Bronchial epithelial cell (primary cell): ENCODE data around the gene RALBP1. TPM values are rescaled to one million over a fixed set of nuclear protein-coding genes. Genes with fewer than 3 reads are reported as not detected.
"Not testable (repeated sequence)": the region's sequence is repeated elsewhere in the genome, so short reads cannot be mapped to it uniquely, and the experiment has no call there.

Experiments used
- DNase-seq: peaks from one replicate; pipeline ENCODE4 v3.0.0-alpha.2; 2010; ENCODE audit warnings: low read depth
- FAIRE-seq: peaks from 2 replicates; lab custom pipeline; 2011; peaks lifted over from hg19 to GRCh38; lab: Jason Lieb, UNC
- H3K27me3 ChIP-seq: 2 replicates; pipeline ENCODE4 v1.5.1; 2011; ENCODE audit warnings: low read length; ENCODE audit not compliant: control insufficient read depth, insufficient read depth
- H3K36me3 ChIP-seq: 2 replicates; pipeline ENCODE4 v1.5.1; 2011; ENCODE audit warnings: low read length; ENCODE audit not compliant: control insufficient read depth, insufficient read depth
- H3K4me3 ChIP-seq: 2 replicates; pipeline ENCODE4 v1.5.1; 2011; ENCODE audit warnings: mild to moderate bottlenecking, low read depth, low read length, control low read depth
- total RNA-seq: library from RNA; depleted of rRNA; stranded (reverse); fragments of >200 nt; gene quantifications from 2 replicates; pipeline ENCODE4 v1.2.1, GENCODE V29; 2014
- TF ChIP-seq, protein P1 (sequence below): IDR thresholded peaks from 2 replicates; pipeline ENCODE4 v1.5.1; 2011; ENCODE audit warnings: mild to moderate bottlenecking, moderate library complexity, low read length, control low read depth, inconsistent platforms; ENCODE audit not compliant: insufficient read depth, severe bottlenecking

RALBP1 gene
- total RNA-seq, 1 donor from 2014 or later, result 63.7 TPM

DNA sequence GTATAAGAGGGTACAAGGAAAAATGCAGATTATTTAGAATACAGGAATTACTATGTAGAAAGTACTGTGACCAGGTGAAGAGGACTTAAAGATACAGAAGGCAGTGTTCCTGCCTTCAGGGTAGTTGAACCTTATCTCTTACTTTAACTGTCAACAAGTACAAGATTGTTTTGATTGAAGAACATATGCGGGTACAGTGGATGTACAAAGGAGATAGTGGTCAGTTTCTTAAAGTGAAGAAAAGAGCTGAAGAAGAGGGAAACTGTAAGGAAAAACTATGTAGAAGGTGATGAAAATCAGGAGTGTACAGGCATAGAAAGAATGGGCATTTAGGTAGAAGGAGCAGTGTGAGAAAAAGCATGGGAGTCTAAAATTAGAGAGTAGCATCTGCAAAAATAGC, 2.2 kb downstream of the RALBP1 start:
- H3K27me3 ChIP-seq, result no peaks in the 10 kb centered on the region
- H3K36me3 ChIP-seq, result peaks cover 6% of the 10 kb centered on the region
- no peak overlapping the region for H3K4me3 ChIP-seq
- DNase-seq, result no peak
- TF ChIP-seq, protein P1, sequence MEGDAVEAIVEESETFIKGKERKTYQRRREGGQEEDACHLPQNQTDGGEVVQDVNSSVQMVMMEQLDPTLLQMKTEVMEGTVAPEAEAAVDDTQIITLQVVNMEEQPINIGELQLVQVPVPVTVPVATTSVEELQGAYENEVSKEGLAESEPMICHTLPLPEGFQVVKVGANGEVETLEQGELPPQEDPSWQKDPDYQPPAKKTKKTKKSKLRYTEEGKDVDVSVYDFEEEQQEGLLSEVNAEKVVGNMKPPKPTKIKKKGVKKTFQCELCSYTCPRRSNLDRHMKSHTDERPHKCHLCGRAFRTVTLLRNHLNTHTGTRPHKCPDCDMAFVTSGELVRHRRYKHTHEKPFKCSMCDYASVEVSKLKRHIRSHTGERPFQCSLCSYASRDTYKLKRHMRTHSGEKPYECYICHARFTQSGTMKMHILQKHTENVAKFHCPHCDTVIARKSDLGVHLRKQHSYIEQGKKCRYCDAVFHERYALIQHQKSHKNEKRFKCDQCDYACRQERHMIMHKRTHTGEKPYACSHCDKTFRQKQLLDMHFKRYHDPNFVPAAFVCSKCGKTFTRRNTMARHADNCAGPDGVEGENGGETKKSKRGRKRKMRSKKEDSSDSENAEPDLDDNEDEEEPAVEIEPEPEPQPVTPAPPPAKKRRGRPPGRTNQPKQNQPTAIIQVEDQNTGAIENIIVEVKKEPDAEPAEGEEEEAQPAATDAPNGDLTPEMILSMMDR, result no peak
- FAIRE-seq, result no peak

DNA sequence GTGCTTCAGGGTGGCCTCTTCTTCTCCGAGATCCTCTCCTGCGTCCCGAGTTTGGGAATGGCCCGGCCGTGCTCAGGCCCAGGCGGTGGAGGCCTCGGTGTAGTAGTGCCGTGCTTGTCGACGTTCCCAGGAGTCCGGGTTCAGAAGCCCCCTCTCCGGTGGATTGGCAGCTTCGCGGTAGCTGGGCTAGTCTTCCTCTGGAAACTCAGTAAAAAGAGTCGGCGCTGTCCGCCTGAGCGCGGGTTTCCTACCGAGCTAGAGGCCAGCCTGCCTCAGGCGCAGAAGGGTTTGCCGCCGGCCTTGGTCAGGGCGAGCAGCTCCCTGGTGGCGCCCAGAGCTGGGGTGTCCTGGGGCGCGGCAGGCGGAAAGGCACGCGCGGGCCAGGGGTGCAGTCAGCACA, 3.2 kb downstream of the RALBP1 start:
- DNase-seq (no peak), FAIRE-seq (no peak)
- no peak overlapping the region for H3K4me3 ChIP-seq
- TF ChIP-seq, protein P1, result no peak
- peaks cover 6% of the 10 kb centered on the region for H3K36me3 ChIP-seq
- H3K27me3 ChIP-seq, result no peaks in the 10 kb centered on the region

DNA sequence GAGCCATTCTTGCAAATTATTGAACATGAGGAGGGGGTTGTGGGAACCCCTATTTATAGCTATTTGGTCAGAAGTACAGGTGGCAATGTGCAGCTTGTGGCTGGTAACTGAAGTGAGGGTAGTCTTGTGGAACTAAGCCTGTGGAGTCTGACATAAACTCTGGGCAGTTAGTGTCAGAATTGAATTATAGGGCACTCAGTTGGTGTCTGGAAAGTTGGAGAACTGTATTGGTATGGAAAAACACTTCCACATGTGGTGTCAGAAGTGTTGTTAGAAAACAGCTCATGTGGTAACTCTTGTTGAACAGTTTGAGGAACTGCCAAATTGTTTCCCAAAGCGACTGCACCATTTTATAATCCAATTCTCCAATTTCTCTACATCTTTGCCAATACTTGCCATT, 7.5 kb downstream of the RALBP1 start:
- DNase-seq, result no peak
- H3K36me3 ChIP-seq, result peaks cover 6% of the 10 kb centered on the region
- H3K27me3 ChIP-seq, result no peaks in the 10 kb centered on the region
- H3K4me3 ChIP-seq, result no peak overlapping the region
- TF ChIP-seq, protein P1, result no peak
- FAIRE-seq, result no peak

DNA sequence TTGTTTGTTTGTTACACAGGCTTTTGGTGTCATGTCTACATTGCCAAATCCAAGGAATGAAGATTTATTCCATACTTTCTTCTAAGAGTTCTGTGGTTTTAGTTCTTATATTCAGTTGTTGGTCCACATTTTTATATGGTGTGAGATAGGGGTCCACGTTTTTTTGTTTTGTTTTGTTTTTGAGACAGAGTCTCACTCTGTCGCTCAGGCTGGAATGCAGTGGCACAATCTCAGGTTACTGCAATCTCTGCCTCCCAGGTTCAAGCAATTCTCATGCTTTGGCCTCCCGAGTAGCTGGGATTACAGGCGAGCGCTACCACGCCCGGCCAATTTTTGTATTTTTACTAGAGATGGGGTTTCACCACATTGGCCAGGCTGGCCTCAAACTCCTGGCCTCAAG, 8.2 kb downstream of the RALBP1 start:
- TF ChIP-seq, protein P1, result no peak
- Histone ChIP-seq H3K36me3 (peaks cover 3% of the 10 kb centered on the region), H3K4me3 (no peak overlapping the region), H3K27me3 (no peaks in the 10 kb centered on the region)
- DNase-seq (no peak), FAIRE-seq (no peak)

DNA sequence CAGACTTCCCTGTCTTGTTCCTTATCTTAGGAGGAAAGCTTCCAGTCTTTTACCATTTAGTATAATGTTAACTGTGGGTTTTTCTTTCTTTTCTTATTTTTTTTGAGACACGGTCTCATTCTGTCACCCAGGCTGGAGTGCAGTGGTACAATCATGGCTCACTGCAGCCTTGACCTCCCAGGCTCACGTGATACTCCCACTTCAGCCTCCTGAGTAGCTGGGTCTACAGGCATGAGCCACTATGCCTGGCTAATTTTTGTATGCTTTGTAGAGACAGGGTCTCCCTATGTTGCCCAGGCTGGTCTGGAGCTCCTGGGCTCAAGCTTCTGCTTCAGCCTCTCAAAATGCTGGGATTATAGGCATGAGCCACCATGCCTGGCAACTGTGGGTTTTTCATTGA, 9.5 kb downstream of the RALBP1 start:
- not testable (repeated sequence) for FAIRE-seq, H3K4me3 ChIP-seq, H3K27me3 ChIP-seq, DNase-seq, H3K36me3 ChIP-seq

DNA sequence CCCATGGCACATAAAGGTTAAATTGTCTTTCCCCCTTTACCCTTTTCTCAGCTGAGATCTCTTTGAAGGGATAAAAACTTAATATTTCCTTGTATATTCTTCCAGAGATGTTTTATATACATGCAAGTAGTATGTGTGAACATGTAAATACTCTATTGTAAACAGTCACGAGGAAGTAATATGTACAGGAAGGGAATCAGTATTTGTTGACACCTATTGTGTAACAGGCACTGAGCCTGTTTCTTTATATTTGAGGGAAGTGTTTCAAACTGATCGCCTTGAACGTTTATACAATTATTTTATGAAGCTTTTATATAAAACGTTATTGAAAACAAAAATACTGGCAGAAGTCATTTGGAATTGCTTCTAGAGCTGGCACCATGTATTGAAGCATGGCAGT, 13.2 kb downstream of the RALBP1 start:
- TF ChIP-seq, protein P1, result no peak
- no peaks in the 10 kb centered on the region for H3K27me3 ChIP-seq
- H3K4me3 ChIP-seq, result no peak overlapping the region
- DNase-seq, result peak; percentile 45
- no peak for FAIRE-seq
- no peaks in the 10 kb centered on the region for H3K36me3 ChIP-seq
